Activated CD4-positive, alpha-beta T cell treated with anti-CD3 and anti-CD28 coated beads, Interleukin-2, amount 50 U/mL, for 4 hours (primary cell): Measurements from ENCODE around the gene PAPPA2.

Experiments
- DNase-seq, 2 experiments: peaks; one replicate each; pipeline ENCODE4 v3.0.0-alpha.2; 2020

PAPPA2 gene

GRCh38 chr1:176775996-176776395 is 313.0 kb downstream of the PAPPA2 start:
- no peak for DNase-seq

GRCh38 chr1:176778056-176778455 is 315.1 kb downstream of the PAPPA2 start:
- DNase-seq, result no peak

- DNase-seq, result no peak
Measured at GRCh38 chr1:176779992-176780328, 317.0 kb downstream of the PAPPA2 start.

- no peak for DNase-seq
Measured at GRCh38 chr1:176783309-176783708, 320.3 kb downstream of the PAPPA2 start.

- DNase-seq, result no peak
Measured at GRCh38 chr1:176785056-176785455, 322.1 kb downstream of the PAPPA2 start.

GRCh38 chr1:176785791-176786190 is 322.8 kb downstream of the PAPPA2 start:
- DNase-seq, result no peak

GRCh38 chr1:176786274-176786673 is 323.3 kb downstream of the PAPPA2 start:
- no peak for DNase-seq

GRCh38 chr1:176789571-176790090 is 326.7 kb downstream of the PAPPA2 start:
- DNase-seq, result no peak

- DNase-seq, result no peak
Measured at GRCh38 chr1:176790786-176791185, 327.8 kb downstream of the PAPPA2 start.

GRCh38 chr1:176791906-176792305 is 328.9 kb downstream of the PAPPA2 start:
- DNase-seq, result no peak

GRCh38 chr1:176794897-176795508 is 332.0 kb downstream of the PAPPA2 start:
- DNase-seq, result no peak

GRCh38 chr1:176795929-176796328 is 333.0 kb downstream of the PAPPA2 start:
- DNase-seq, result no peak

- DNase-seq, result no peak
Measured at GRCh38 chr1:176796583-176796982, 333.6 kb downstream of the PAPPA2 start.

GRCh38 chr1:176799327-176799726 is 336.4 kb downstream of the PAPPA2 start:
- DNase-seq, result no peak

GRCh38 chr1:176800978-176801513 is 338.1 kb downstream of the PAPPA2 start:
- no peak for DNase-seq

GRCh38 chr1:176801514-176802020 is 338.6 kb downstream of the PAPPA2 start:
- DNase-seq, result no peak

GRCh38 chr1:176802316-176802715 is 339.3 kb downstream of the PAPPA2 start:
- no peak for DNase-seq

GRCh38 chr1:176803042-176803441 is 340.1 kb downstream of the PAPPA2 start:
- no peak for DNase-seq

GRCh38 chr1:176803596-176803995 is 340.6 kb downstream of the PAPPA2 start:
- no peak for DNase-seq

GRCh38 chr1:176809292-176809691 is 346.3 kb downstream of the PAPPA2 start:
- no peak for DNase-seq

- no peak for DNase-seq
Measured at GRCh38 chr1:176811511-176812288, 348.7 kb downstream of the PAPPA2 start.

GRCh38 chr1:176815621-176816020 is 352.6 kb downstream of the PAPPA2 start:
- DNase-seq, result no peak

GRCh38 chr1:176816232-176816631 is 353.3 kb downstream of the PAPPA2 start:
- DNase-seq, result no peak
